GM23338 (cell line): ENCODE data around the gene TOR2A. TPM values are rescaled to one million over a fixed set of nuclear protein-coding genes. Genes with fewer than 3 reads are reported as not detected.
A peak's percentile ranks its signal among the peaks of the same experiment; 100 is the strongest.

Source experiments
- ATAC-seq: fragments of 200-7000 bp; cut with Tn5 transposase; 3 replicates; pipeline ENCODE4 v1.9.1; 2020
- DNase-seq: peaks from one replicate; pipeline ENCODE4 v3.0.0-alpha.2; 2015; ENCODE audit warnings: low spot score
- H2AFZ ChIP-seq: fragments of 200-600 bp; sonication (generic); 2 replicates; pipeline ENCODE4 v1.8.0; 2016; ENCODE audit warnings: antibody characterized with exemption, mild to moderate bottlenecking, moderate library complexity
- H3F3A ChIP-seq: fragments of 200-600 bp; sonication (generic); replicated peaks from 2 replicates; pipeline ENCODE4 v1.8.0; 2017; ENCODE audit warnings: antibody characterized with exemption, mixed run types, low read depth
- H3K27ac ChIP-seq: fragments of 200-600 bp; sonication (generic); 2 replicates; pipeline ENCODE4 v1.6.1; 2016; ENCODE audit warnings: low read depth
- H3K27me3 ChIP-seq: fragments of 200-600 bp; sonication (generic); 2 replicates; pipeline ENCODE4 v1.8.0; 2016; ENCODE audit warnings: mild to moderate bottlenecking, mixed run types, moderate library complexity; ENCODE audit not compliant: insufficient read depth
- H3K36me3 ChIP-seq: fragments of 200-600 bp; sonication (generic); 2 replicates; pipeline ENCODE4 v1.8.0; 2016; ENCODE audit warnings: mild to moderate bottlenecking; ENCODE audit not compliant: insufficient read depth
- H3K4me1 ChIP-seq: fragments of 200-600 bp; sonication (generic); 2 replicates; pipeline ENCODE4 v1.8.0; 2016; ENCODE audit warnings: mild to moderate bottlenecking, moderate library complexity; ENCODE audit not compliant: insufficient read depth
- H3K4me2 ChIP-seq: fragments of 200-600 bp; sonication (generic); 2 replicates; pipeline ENCODE4 v1.7.1; 2017; ENCODE audit warnings: mixed run types
- H3K4me3 ChIP-seq: fragments of 200-600 bp; sonication (generic); 2 replicates; pipeline ENCODE4 v1.6.1; 2016; ENCODE audit warnings: mixed run types
- H3K79me2 ChIP-seq: fragments of 200-600 bp; sonication (generic); replicated peaks from 2 replicates; pipeline ENCODE4 v1.8.0; 2017; ENCODE audit warnings: mild to moderate bottlenecking; ENCODE audit not compliant: insufficient read depth
- H3K9me2 ChIP-seq: fragments of 200-600 bp; sonication (generic); 2 replicates; pipeline ENCODE4 v1.8.0; 2017; ENCODE audit not compliant: insufficient read depth
- H4K20me1 ChIP-seq: fragments of 200-600 bp; sonication (generic); replicated peaks from 2 replicates; pipeline ENCODE4 v1.8.0; 2017; ENCODE audit warnings: mild to moderate bottlenecking; ENCODE audit not compliant: insufficient read depth
- H3K27ac Mint-ChIP-seq: 2 replicates; pipeline ENCODE4 v1.8.0; 2020; ENCODE audit warnings: inconsistent platforms, mild to moderate bottlenecking, moderate library complexity, mixed read lengths
- H3K27me3 Mint-ChIP-seq: 3 replicates; pipeline ENCODE4 v1.8.0; 2022; ENCODE audit warnings: low read depth, mild to moderate bottlenecking, moderate library complexity, mixed read lengths, inconsistent platforms; ENCODE audit not compliant: insufficient read depth, poor library complexity
- H3K36me3 Mint-ChIP-seq: 3 replicates; pipeline ENCODE4 v1.8.0; 2021; ENCODE audit warnings: low read depth, mild to moderate bottlenecking, inconsistent platforms, moderate library complexity, mixed read lengths
- H3K4me1 Mint-ChIP-seq: 3 replicates; pipeline ENCODE4 v1.8.0; 2020; ENCODE audit warnings: mild to moderate bottlenecking, inconsistent platforms, mixed read lengths
- H3K4me3 Mint-ChIP-seq: 3 replicates; pipeline ENCODE4 v1.8.0; 2021; ENCODE audit warnings: moderate library complexity, mild to moderate bottlenecking, inconsistent platforms, mixed read lengths
- H3K9me3 Mint-ChIP-seq: 3 replicates; pipeline ENCODE4 v1.8.0; 2020; ENCODE audit warnings: moderate library complexity, mild to moderate bottlenecking, inconsistent platforms, mixed read lengths
- EZH2 ChIP-seq: fragments of 200-600 bp; sonication (generic); IDR thresholded peaks from one replicate; pipeline ENCODE4 v1.8.0; 2017; ENCODE audit warnings: antibody characterized with exemption, mild to moderate bottlenecking, low read depth; ENCODE audit not compliant: unreplicated experiment
- POLR2AphosphoS5 ChIP-seq: IDR thresholded peaks from 2 replicates; pipeline ENCODE4 v1.6.1; 2016; ENCODE audit warnings: antibody characterized with exemption, low read depth
- STAT1 ChIP-seq: IDR thresholded peaks from one replicate; pipeline ENCODE4 v1.6.1; 2016; ENCODE audit warnings: antibody characterized with exemption; ENCODE audit not compliant: unreplicated experiment
- ZNF114 ChIP-seq: fragments of 250-450 bp; sonication (Bioruptor Pico); IDR thresholded peaks from 2 replicates; pipeline ENCODE4 v1.5.0; 2020; ENCODE audit warnings: mild to moderate bottlenecking, moderate library complexity
- ZNF331 ChIP-seq: fragments of 250-450 bp; sonication (Bioruptor Pico); IDR thresholded peaks from 2 replicates; pipeline ENCODE4 v1.5.0; 2020; ENCODE audit warnings: low read depth, mild to moderate bottlenecking, moderate library complexity
- polyA plus RNA-seq: library from polyadenylated mRNA; unstranded; fragments of >200 nt; fragmentation: Nextera tagmentation; extraction: Ambion mirVana; gene quantifications from 2 replicates; pipeline ENCODE4 v1.2.1, GENCODE V29; 2016
- total RNA-seq: library from RNA; depleted of rRNA; stranded (reverse); fragments of >200 nt; shearing (Covaris generic); gene quantifications from 2 replicates; pipeline ENCODE4 v1.2.3, GENCODE V29; 2014
- TF ChIP-seq, protein P1 (sequence below): IDR thresholded peaks from 2 replicates; pipeline ENCODE4 v1.6.1; 2016; ENCODE audit warnings: antibody characterized with exemption
- TF ChIP-seq, protein P2 (sequence below), 2 experiments: fragments of 200-600 bp in 1 of 2; sonication (generic) in 1 of 2; conservative IDR thresholded peaks; 2 replicates each; pipeline versions ENCODE4 v1.5.1 to v1.6.1; 2016 to 2017; ENCODE audit warnings: antibody characterized with exemption in 2 of 2, low read depth in 2 of 2, mild to moderate bottlenecking in 2 of 2, moderate library complexity in 1 of 2
- TF ChIP-seq, protein P3 (sequence below): fragments of 250-450 bp; sonication (Bioruptor Pico); IDR thresholded peaks from 2 replicates; pipeline ENCODE4 v1.5.0; 2020; ENCODE audit warnings: mild to moderate bottlenecking, moderate library complexity

The TOR2A gene
- total and polyA plus RNA-seq, 2 experiments from 2014 or later, result 14.4 to 23.5 TPM

DNA sequence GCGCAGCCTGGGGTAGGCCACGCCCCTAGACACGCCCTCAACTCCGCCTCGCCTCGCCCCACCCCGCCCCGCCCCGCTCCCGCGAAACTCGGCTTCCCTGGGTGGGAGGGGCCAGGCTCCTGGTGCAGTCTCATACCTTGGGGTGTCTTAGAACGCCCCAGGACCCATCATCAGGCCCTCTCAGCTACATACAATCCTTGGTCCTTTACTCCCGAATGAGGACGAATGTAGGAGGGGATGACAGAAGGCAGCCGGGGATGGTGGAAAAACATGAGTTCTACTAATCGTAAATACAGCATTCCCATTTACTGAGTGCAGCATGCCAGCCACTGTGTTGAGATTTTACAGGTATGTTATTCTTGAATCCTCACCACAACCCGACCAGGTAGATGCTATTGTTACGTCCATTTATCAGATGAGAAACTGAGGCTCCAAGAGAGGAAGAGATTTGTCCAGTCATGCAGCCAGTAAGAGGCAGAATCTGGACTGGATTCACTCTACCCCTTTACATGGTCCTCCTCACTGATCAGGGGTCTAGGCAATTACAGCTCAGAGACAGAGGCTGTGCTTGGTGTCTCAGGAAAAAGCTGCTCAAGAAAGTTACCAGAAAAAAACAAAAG is 36.6 kb upstream of the TOR2A start:
- Mint-ChIP-seq H3K9me3 (no peaks in the 10 kb centered on the region), H3K4me3 (peak overlapping the region; percentile 76), H3K4me1 (peaks cover 34% of the 10 kb centered on the region), H3K27me3 (peaks cover 17% of the 10 kb centered on the region), H3K36me3 (no peaks in the 10 kb centered on the region; the same call in 2 of the 3 replicates), H3K27ac (no peak overlapping the region)
- H3K9me2 ChIP-seq, result no peaks in the 10 kb centered on the region
- H3K36me3 ChIP-seq, result no peaks in the 10 kb centered on the region
- H3K4me3 ChIP-seq, result peak overlapping the region; percentile 82
- peaks cover 14% of the 10 kb centered on the region for H3K4me1 ChIP-seq
- no peak for DNase-seq
- H3K27ac ChIP-seq, result no peak overlapping the region
- peak overlapping the region; percentile 80 for H3K4me2 ChIP-seq
- no peaks in the 10 kb centered on the region for H3K79me2 ChIP-seq
- H2AFZ ChIP-seq, result peak overlapping the region; percentile 92
- TF ChIP-seq ZNF331 (CRISPR knock-in tag) (no peak), POLR2AphosphoS5 (no peak), STAT1 (no peak), ZNF114 (CRISPR knock-in tag) (no peak), EZH2 (no peak)
- TF ChIP-seq, protein P1, sequence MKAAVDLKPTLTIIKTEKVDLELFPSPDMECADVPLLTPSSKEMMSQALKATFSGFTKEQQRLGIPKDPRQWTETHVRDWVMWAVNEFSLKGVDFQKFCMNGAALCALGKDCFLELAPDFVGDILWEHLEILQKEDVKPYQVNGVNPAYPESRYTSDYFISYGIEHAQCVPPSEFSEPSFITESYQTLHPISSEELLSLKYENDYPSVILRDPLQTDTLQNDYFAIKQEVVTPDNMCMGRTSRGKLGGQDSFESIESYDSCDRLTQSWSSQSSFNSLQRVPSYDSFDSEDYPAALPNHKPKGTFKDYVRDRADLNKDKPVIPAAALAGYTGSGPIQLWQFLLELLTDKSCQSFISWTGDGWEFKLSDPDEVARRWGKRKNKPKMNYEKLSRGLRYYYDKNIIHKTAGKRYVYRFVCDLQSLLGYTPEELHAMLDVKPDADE, result no peak
- TF ChIP-seq, protein P2, sequence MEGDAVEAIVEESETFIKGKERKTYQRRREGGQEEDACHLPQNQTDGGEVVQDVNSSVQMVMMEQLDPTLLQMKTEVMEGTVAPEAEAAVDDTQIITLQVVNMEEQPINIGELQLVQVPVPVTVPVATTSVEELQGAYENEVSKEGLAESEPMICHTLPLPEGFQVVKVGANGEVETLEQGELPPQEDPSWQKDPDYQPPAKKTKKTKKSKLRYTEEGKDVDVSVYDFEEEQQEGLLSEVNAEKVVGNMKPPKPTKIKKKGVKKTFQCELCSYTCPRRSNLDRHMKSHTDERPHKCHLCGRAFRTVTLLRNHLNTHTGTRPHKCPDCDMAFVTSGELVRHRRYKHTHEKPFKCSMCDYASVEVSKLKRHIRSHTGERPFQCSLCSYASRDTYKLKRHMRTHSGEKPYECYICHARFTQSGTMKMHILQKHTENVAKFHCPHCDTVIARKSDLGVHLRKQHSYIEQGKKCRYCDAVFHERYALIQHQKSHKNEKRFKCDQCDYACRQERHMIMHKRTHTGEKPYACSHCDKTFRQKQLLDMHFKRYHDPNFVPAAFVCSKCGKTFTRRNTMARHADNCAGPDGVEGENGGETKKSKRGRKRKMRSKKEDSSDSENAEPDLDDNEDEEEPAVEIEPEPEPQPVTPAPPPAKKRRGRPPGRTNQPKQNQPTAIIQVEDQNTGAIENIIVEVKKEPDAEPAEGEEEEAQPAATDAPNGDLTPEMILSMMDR (conservative IDR thresholded peaks at IDR 0.05; ENCODE audit: low read depth in 2 of 2), result no peak
- TF ChIP-seq, protein P3, sequence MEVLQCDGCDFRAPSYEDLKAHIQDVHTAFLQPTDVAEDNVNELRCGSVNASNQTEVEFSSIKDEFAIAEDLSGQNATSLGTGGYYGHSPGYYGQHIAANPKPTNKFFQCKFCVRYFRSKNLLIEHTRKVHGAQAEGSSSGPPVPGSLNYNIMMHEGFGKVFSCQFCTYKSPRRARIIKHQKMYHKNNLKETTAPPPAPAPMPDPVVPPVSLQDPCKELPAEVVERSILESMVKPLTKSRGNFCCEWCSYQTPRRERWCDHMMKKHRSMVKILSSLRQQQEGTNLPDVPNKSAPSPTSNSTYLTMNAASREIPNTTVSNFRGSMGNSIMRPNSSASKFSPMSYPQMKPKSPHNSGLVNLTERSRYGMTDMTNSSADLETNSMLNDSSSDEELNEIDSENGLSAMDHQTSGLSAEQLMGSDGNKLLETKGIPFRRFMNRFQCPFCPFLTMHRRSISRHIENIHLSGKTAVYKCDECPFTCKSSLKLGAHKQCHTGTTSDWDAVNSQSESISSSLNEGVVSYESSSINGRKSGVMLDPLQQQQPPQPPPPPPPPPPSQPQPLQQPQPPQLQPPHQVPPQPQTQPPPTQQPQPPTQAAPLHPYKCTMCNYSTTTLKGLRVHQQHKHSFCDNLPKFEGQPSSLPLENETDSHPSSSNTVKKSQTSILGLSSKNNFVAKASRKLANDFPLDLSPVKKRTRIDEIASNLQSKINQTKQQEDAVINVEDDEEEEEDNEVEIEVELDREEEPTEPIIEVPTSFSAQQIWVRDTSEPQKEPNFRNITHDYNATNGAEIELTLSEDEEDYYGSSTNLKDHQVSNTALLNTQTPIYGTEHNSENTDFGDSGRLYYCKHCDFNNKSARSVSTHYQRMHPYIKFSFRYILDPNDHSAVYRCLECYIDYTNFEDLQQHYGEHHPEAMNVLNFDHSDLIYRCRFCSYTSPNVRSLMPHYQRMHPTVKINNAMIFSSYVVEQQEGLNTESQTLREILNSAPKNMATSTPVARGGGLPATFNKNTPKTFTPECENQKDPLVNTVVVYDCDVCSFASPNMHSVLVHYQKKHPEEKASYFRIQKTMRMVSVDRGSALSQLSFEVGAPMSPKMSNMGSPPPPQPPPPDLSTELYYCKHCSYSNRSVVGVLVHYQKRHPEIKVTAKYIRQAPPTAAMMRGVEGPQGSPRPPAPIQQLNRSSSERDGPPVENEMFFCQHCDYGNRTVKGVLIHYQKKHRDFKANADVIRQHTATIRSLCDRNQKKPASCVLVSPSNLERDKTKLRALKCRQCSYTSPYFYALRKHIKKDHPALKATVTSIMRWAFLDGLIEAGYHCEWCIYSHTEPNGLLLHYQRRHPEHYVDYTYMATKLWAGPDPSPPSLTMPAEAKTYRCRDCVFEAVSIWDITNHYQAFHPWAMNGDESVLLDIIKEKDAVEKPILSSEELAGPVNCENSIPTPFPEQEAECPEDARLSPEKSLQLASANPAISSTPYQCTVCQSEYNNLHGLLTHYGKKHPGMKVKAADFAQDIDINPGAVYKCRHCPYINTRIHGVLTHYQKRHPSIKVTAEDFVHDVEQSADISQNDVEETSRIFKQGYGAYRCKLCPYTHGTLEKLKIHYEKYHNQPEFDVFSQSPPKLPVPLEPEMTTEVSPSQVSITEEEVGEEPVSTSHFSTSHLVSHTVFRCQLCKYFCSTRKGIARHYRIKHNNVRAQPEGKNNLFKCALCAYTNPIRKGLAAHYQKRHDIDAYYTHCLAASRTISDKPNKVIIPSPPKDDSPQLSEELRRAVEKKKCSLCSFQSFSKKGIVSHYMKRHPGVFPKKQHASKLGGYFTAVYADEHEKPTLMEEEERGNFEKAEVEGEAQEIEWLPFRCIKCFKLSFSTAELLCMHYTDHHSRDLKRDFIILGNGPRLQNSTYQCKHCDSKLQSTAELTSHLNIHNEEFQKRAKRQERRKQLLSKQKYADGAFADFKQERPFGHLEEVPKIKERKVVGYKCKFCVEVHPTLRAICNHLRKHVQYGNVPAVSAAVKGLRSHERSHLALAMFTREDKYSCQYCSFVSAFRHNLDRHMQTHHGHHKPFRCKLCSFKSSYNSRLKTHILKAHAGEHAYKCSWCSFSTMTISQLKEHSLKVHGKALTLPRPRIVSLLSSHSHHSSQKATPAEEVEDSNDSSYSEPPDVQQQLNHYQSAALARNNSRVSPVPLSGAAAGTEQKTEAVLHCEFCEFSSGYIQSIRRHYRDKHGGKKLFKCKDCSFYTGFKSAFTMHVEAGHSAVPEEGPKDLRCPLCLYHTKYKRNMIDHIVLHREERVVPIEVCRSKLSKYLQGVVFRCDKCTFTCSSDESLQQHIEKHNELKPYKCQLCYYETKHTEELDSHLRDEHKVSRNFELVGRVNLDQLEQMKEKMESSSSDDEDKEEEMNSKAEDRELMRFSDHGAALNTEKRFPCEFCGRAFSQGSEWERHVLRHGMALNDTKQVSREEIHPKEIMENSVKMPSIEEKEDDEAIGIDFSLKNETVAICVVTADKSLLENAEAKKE (CRISPR knock-in tag), result no peak
- no peak for ATAC-seq
- H4K20me1 ChIP-seq, result no peaks in the 10 kb centered on the region
- H3K27me3 ChIP-seq, result no peaks in the 10 kb centered on the region
- H3F3A ChIP-seq, result peaks cover 7% of the 10 kb centered on the region; the same call in 1 of the 2 replicates
